NCI-H526 (cell line): Measurements from ENCODE around the gene ZMPSTE24.
A peak's percentile ranks its signal among the peaks of the same experiment; 100 is the strongest.
"Not testable (repeated sequence)": the region's sequence is repeated elsewhere in the genome, so short reads cannot be mapped to it uniquely, and the experiment has no call there.

ENCODE experiments used
- DNase-seq, 2 experiments: peaks; one replicate each; lab custom pipeline; 2025; lab: John Stamatoyannopoulos, UW

Gene ZMPSTE24

DNA sequence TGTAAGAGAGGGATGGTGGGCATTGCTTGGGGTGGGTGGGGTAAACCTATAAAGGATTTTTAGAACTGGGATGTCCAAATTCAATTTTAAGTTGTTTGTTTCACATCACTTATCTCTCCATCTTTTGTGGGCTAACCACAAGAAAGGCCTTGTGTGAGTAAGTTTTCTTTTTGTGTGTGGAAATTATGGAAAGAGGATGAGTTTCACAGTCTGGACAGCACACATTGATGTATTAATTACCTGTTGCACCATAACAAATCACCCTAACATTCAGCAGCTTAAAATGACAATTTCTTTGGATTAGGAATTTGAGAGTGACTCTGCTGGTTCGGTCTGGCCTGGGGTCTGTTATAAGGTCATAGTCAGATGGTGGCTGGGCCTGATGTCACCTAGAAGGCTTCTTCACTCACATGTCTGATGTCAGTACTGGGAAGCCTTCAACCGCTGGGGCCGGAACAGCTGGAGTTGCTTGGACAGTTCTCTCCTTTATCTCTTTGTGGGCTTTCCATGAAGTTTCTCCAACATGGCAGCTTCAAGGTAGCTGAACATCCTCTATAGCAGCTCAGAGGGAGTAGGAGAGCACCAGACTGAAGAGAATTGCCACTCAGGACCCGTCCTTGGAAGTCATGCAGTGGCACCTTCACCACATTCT lies 61.1 kb downstream of the ZMPSTE24 start:
- no peak for DNase-seq

GRCh38 chr1:40331403-40331802 lies 73.4 kb downstream of the ZMPSTE24 start:
- not testable (repeated sequence) for DNase-seq

DNA sequence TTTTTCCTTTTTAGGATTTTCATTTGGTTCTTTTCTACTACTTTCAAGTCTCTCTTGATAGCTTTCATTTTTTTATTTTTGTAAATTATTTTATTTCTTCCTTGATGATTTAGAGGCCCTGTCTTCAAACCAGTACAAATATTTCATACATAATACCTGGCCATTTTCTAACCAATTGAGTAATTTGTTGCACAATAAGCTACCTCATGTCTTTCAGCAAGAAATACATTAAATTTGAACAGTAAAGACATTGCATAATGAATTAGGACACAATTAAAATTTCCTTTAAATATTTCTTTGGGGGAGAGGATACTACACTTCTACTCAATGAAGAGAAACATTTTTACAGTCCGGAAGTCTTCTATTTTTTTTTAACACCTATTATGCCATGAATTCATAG lies 74.7 kb downstream of the ZMPSTE24 start:
- DNase-seq: no peak

DNA sequence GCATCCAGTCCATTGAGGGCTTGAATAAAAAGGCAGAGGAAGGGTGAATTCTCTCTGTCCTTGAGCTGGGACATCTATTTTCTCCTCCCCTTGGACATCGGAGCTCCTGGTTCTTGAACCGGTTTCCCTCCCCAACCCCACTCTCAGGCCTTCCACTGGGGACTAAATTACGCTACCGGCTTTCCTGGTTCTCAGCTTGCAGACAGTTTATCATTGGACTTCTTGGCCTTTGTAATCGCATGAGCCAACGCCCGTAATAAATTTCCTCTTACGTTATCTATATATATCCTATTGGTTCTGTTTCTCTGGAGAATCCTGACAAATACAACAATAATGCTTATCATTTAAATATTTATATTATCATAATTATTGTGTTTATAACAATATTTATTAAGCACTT lies 79.4 kb downstream of the ZMPSTE24 start:
- DNase-seq: no peak

- DNase-seq: peak; percentile 92 to 96
These were observed 80.8 kb downstream of the ZMPSTE24 start for GRCh38 chr1:40338745-40339419.

DNA sequence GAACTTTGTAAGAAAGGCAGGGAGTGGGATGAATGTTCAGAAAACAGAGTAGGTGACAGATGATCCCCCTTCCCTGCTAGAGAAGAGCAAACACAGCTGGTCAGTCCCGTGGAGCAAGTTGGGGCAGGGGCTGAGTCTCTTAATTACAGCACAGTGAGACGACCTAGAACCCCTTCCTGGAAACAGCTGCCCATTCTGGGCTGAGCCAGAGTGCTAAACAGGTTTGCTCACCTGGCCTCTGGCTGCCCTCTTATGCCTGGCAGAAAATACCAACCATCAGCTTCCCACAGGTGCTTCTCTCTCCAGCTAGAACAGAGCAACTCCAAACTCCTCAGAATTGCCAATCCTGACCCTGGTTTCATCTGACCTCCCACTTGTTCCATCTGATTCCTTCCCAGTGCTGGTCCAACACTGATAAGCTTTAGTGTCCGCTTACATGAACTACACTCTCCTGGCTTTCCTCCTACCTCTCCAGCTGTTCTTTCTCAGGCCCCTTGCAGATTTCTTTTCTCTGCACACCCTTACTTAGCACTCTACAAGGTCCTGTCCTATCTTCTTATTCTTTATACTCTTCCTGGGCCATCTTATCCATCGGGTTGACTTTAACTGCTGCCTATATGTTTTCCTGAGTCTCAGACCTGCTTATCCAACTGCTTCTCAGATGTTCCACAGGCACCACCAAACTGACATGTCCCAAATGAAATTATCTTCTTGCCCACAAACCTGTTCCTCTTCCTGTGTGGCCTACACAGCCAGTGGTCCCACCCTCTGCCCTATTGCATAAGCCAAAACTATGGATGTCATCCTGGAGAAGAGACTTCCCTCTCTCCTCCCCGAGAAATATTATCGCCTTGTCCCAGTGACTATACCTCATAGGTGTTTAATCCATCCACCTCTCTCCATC lies 81.6 kb downstream of the ZMPSTE24 start:
- DNase-seq: no peak

DNA sequence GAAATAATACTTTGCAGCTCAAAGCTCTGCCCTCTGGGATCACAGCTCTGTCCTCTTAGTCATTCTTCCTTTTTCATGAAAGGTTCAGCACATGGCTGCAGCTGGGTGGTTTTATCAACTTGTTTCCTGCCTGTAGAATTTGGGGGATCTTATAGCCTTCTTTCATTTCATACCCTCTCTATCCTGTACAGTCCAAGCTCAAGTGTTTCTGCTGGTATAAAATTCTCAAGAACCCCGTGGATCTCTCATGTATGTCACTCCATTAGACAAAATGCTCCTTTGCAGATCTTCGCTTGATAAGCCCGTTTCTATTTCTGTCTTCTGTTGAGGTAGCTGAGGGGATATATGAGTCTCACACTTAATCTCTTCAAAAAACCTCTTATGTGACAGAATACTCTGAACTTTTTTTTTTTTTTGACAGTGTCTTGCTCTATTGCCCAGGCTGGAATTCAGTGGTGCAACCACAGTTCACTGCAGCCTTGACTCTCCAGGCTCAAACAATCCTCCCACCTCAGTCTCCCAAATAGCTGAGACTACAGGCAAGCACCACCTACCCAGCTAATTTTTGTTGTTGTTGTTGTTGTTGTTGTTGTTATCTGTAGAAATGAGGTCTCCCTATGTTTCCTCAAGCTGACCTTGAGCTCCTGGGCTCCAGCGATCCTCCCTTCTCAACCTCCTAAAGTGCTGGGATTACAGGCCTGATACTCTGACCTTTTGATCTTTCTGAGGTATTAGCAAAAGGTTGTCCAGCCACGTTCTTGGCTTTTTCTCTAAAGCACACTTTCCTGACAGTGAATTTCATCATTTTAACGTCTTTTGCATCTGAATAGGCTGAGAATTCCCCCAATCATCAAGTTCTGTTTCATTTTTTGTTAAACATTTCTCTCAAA lies 83.7 kb downstream of the ZMPSTE24 start:
- no peak for DNase-seq

DNA sequence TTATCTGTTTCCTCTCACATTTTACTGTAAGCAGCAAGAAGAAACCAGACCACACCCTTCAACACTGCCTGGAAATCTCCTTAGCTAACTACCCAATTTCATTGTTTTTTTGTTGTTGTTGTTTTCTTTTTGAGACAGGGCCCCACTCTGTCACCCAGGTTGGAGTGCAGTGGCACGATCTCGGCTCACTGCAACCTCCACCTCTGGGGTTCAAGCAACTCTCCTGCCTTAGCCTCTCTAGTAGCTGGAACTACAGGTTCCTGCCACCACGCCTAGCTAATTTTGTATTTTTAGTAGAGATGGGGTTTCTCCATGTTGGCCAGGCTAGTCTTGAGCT lies 84.3 kb downstream of the ZMPSTE24 start:
- not testable (repeated sequence) for DNase-seq
